Glomerular visceral epithelial cell (primary cell): Measurements from ENCODE around the gene OBP2A.
"Not testable (repeated sequence)": the region's sequence is repeated elsewhere in the genome, so short reads cannot be mapped to it uniquely, and the experiment has no call there.

ENCODE experiments used
- DNase-seq: peaks from one replicate; pipeline ENCODE4 v3.0.0-alpha.2; 2016; ENCODE audit errors: extremely low spot score

OBP2A gene

GRCh38 chr9:135526089-135526729 lies 19.7 kb upstream of the OBP2A start:
- no peak for DNase-seq

- DNase-seq = no peak
Measured at GRCh38 chr9:135526730-135527571, 19.0 kb upstream of the OBP2A start.

GRCh38 chr9:135528842-135529435 lies 17.0 kb upstream of the OBP2A start:
- DNase-seq = not testable (repeated sequence)

- DNase-seq = no peak
Measured at GRCh38 chr9:135530146-135530545, 15.8 kb upstream of the OBP2A start.

- DNase-seq = no peak
Measured at GRCh38 chr9:135531096-135531495, 14.8 kb upstream of the OBP2A start.

- DNase-seq = no peak
Measured at GRCh38 chr9:135533113-135533512, 12.8 kb upstream of the OBP2A start.

- no peak for DNase-seq
Measured at GRCh38 chr9:135533674-135534073, 12.3 kb upstream of the OBP2A start.

- not testable (repeated sequence) for DNase-seq
Measured at GRCh38 chr9:135534192-135534711, 11.7 kb upstream of the OBP2A start.

GRCh38 chr9:135534826-135535225 lies 11.1 kb upstream of the OBP2A start:
- DNase-seq = not testable (repeated sequence)

- not testable (repeated sequence) for DNase-seq
Measured at GRCh38 chr9:135535631-135536030, 10.3 kb upstream of the OBP2A start.

GRCh38 chr9:135536216-135536615 lies 9.7 kb upstream of the OBP2A start:
- no peak for DNase-seq

GRCh38 chr9:135543262-135543894 lies 2.5 kb upstream of the OBP2A start:
- peak; percentile 23 for DNase-seq

GRCh38 chr9:135544981-135545635 lies 818 bp upstream of the OBP2A start:
- no peak for DNase-seq

- DNase-seq = not testable (repeated sequence)
Measured at GRCh38 chr9:135546792-135547617, 1.1 kb downstream of the OBP2A start.

GRCh38 chr9:135547756-135548736 lies 2.1 kb downstream of the OBP2A start:
- DNase-seq = no peak

GRCh38 chr9:135549478-135550343 lies 3.8 kb downstream of the OBP2A start:
- DNase-seq = not testable (repeated sequence)

GRCh38 chr9:135550344-135550918 lies 4.5 kb downstream of the OBP2A start:
- no peak for DNase-seq

- DNase-seq = no peak
Measured at GRCh38 chr9:135551031-135551430, 5.1 kb downstream of the OBP2A start.
